ENCODE measurements around the gene PWWP2B. TPM values are rescaled to one million over a fixed set of nuclear protein-coding genes. Genes with fewer than 3 reads are reported as not detected.

Gene PWWP2B
- total and polyA plus RNA-seq, 2 donors (not counting 3 experiments of a cell fraction or from before 2014, with no cell fraction given) = 4.6 to 11.8 TPM

GRCh38 chr10:132420469-132420980, 23.5 kb downstream of the PWWP2B start:
- dilution Hi-C loops (cut with MboI; ENCODE audit: extremely low pct_ligation_motif_present, low sequenced_read_pairs) = no loop called here
- no peak overlapping the region for H2AFZ ChIP-seq (ENCODE audit: low read depth, low read length)
- no peaks in the 10 kb centered on the region for H4K20me1 ChIP-seq (replicated peaks; ENCODE audit: control insufficient read depth, extremely low read depth, insufficient read depth, low read length)
- no TSS peak for BruUV-seq (replicated peaks)
- ChIA-PET CTCF (interaction anchor here (1.0 to 2.2 kb wide), 3 partner anchors 9 to 32 kb away, joined by 3 to 7 read pairs (median 3); no protein-coding TSS in a partner anchor), POLR2A (no interaction called here)
- H3K9me1 ChIP-seq (replicated peaks; ENCODE audit: control insufficient read depth, extremely low read depth, insufficient read depth, low read length) = no peaks in the 10 kb centered on the region
- H3K27ac ChIP-seq (ENCODE audit: insufficient read depth, low read depth, low read length) = no peak overlapping the region
- DNase-seq (ENCODE audit: low read depth, low spot score) (no peak), FAIRE-seq (no peak)
- H3K4me1 ChIP-seq (ENCODE audit: control insufficient read depth, extremely low read depth, insufficient read depth, low read length) = peaks cover 15% of the 10 kb centered on the region
- H3K9ac ChIP-seq (replicated peaks; ENCODE audit: extremely low read depth, insufficient read depth, low read length) = no peak overlapping the region
- no peaks in the 10 kb centered on the region for H3K79me2 ChIP-seq (ENCODE audit: control insufficient read depth, insufficient read depth, low read length)
- H3K36me3 ChIP-seq (ENCODE audit: control insufficient read depth in 2 of 2, extremely low read depth in 1 of 2, insufficient read depth in 2 of 2, low read length in 2 of 2) = no peaks in the 10 kb centered on the region
- TF ChIP-seq POLR2AphosphoS5 (IDR thresholded peaks at IDR 0.05; ENCODE audit: insufficient read depth, low read depth, low read length) (no peak), MAX (IDR thresholded peaks at IDR 0.05; ENCODE audit: insufficient read depth, insufficient read length) (no peak), MYC (IDR thresholded peaks at IDR 0.05; ENCODE audit: low read depth, low read length) (no peak), EZH2 (IDR thresholded peaks at IDR 0.05; ENCODE audit: borderline replicate concordance, low read depth, low read length, severe bottlenecking) (no peak), CTCF (IDR thresholded peaks at IDR 0.05; ENCODE audit: extremely low read depth in 1 of 2, insufficient read depth in 1 of 2, low read depth in 1 of 2, low read length in 2 of 2) (no peak), FOS (IDR thresholded peaks at IDR 0.05; ENCODE audit: borderline replicate concordance, insufficient read depth, low read length) (no peak), POLR2A (IDR thresholded peaks at IDR 0.05; ENCODE audit: low read depth, low read length) (no peak), JUN (IDR thresholded peaks at IDR 0.05; ENCODE audit: borderline replicate concordance, insufficient read depth, insufficient read length, low read depth) (no peak), GATA2 (IDR thresholded peaks at IDR 0.05; ENCODE audit: insufficient read depth, insufficient read length, low read depth, low read length) (no peak)
- no peak overlapping the region for H3K4me3 ChIP-seq (replicated peaks in 1 of 3; ENCODE audit: insufficient read depth in 1 of 3, low read depth in 1 of 3, low read length in 3 of 3)
- H3K27me3 ChIP-seq (ENCODE audit: control insufficient read depth in 2 of 2, insufficient read depth in 2 of 2, low read length in 2 of 2) = no peaks in the 10 kb centered on the region
- no peaks in the 10 kb centered on the region for H3K9me3 ChIP-seq (replicated peaks; ENCODE audit: control insufficient read depth, insufficient read depth, low read length)
- H3K4me2 ChIP-seq (ENCODE audit: insufficient read depth, low read length) = no peak overlapping the region
- intact Hi-C loops (cut with micrococcal nuclease) = no loop called here
